NCI-H1105 treated with DMSO at 0.1 percent for 48 hours (cell line): ENCODE measurements around the gene SLC35C1.
"Not testable (repeated sequence)": the region's sequence is repeated elsewhere in the genome, so short reads cannot be mapped to it uniquely, and the experiment has no call there.

Source experiments
- DNase-seq: peaks from one replicate; lab custom pipeline; 2025; lab: John Stamatoyannopoulos, UW

SLC35C1 gene

GRCh38 chr11:45788887-45789286 is 16.1 kb upstream of the SLC35C1 start:
- DNase-seq: no peak

GRCh38 chr11:45791524-45791923 is 13.4 kb upstream of the SLC35C1 start:
- DNase-seq: no peak

GRCh38 chr11:45794169-45794568 is 10.8 kb upstream of the SLC35C1 start:
- no peak for DNase-seq

- no peak for DNase-seq
These were observed 9.6 kb upstream of the SLC35C1 start for GRCh38 chr11:45795379-45795778.

GRCh38 chr11:45796461-45796861 is 8.5 kb upstream of the SLC35C1 start:
- no peak for DNase-seq

- DNase-seq: peak; percentile 9
These were observed 6.0 kb upstream of the SLC35C1 start for GRCh38 chr11:45798793-45799441.

GRCh38 chr11:45799562-45799961 is 5.4 kb upstream of the SLC35C1 start:
- DNase-seq: no peak

- no peak for DNase-seq
These were observed 4.7 kb upstream of the SLC35C1 start for GRCh38 chr11:45800261-45800660.

GRCh38 chr11:45801723-45802315 is 3.1 kb upstream of the SLC35C1 start:
- DNase-seq: no peak

GRCh38 chr11:45802531-45803317 is 2.2 kb upstream of the SLC35C1 start:
- DNase-seq: no peak

GRCh38 chr11:45803971-45804760 is 783 bp upstream of the SLC35C1 start:
- peak; percentile 49 for DNase-seq

GRCh38 chr11:45805305-45806071 is 539 bp downstream of the SLC35C1 start:
- DNase-seq: no peak

- DNase-seq: no peak
These were observed 1.4 kb downstream of the SLC35C1 start for GRCh38 chr11:45806072-45806933.

GRCh38 chr11:45806937-45807791 is 2.2 kb downstream of the SLC35C1 start:
- no peak for DNase-seq

GRCh38 chr11:45807792-45808238 is 2.9 kb downstream of the SLC35C1 start:
- DNase-seq: no peak

GRCh38 chr11:45808427-45808826 is 3.5 kb downstream of the SLC35C1 start:
- DNase-seq: not testable (repeated sequence)

GRCh38 chr11:45809456-45810395 is 4.8 kb downstream of the SLC35C1 start:
- no peak for DNase-seq

- DNase-seq: no peak
These were observed 5.6 kb downstream of the SLC35C1 start for GRCh38 chr11:45810431-45811108.
